AG04450 (cell line): ENCODE results near the gene FHL2. TPM values are rescaled to one million over a fixed set of nuclear protein-coding genes. Genes with fewer than 3 reads are reported as not detected.

Experiments
- CTCF ChIA-PET: fragments of 300-600, 350-600 bp; formaldehyde crosslinking; extraction: SDS; loops from one replicate; lab custom pipeline; 2022; ENCODE audit warnings: antibody characterized with exemption, inconsistent platforms; lab: Charles Lee
- POLR2A ChIA-PET: fragments of 350-600 bp; formaldehyde crosslinking; extraction: SDS; loops from one replicate; lab custom pipeline; 2021; ENCODE audit warnings: antibody characterized with exemption, inconsistent platforms; lab: Yijun Ruan, JAX
- DNase-seq: peaks from one replicate; pipeline ENCODE4 v3.0.0-alpha.2; 2011; ENCODE audit warnings: low read depth, low spot score
- H3K27ac ChIP-seq: one replicate; pipeline ENCODE4 v1.5.1; 2012; ENCODE audit warnings: low read depth, low read length, control low read depth
- H3K27me3 ChIP-seq: one replicate; pipeline ENCODE4 v1.6.0; 2012; ENCODE audit warnings: low read length; ENCODE audit not compliant: control insufficient read depth, insufficient read depth
- H3K4me3 ChIP-seq: 2 replicates; pipeline ENCODE4 v1.5.1; 2011; ENCODE audit warnings: mild to moderate bottlenecking, low read depth, low read length, control low read depth
- H3K9me3 ChIP-seq: 2 replicates; pipeline ENCODE4 v1.5.1; 2012; ENCODE audit warnings: low read length; ENCODE audit not compliant: control insufficient read depth, insufficient read depth
- CTCF ChIP-seq: IDR thresholded peaks from 2 replicates; pipeline ENCODE4 v1.5.1; 2011; ENCODE audit warnings: low read depth, low read length, control low read depth, inconsistent platforms
- polyA plus RNA-seq: library from polyadenylated mRNA; depleted of rRNA; stranded (reverse); fragments of >200 nt; gene quantifications from 2 replicates; pipeline ENCODE4 v1.2.3, GENCODE V29; 2011

The FHL2 gene
- polyA plus RNA-seq, 1 experiment: 497 TPM

GRCh38 chr2:105337122-105338019 is 61.5 kb downstream of the FHL2 start, which contains the start of gene C2orf49:
Gene C2orf49 (plus strand): TSS chr2:105337540. CDS start chr2:105337588, 48 bp downstream.
- Histone ChIP-seq H3K4me3 (peak within 1 kb of the TSS; percentile 96), H3K27ac (peak within 1 kb of the TSS; percentile 100), H3K27me3 (no peaks in the 10 kb centered on the region), H3K9me3 (no peaks in the 10 kb centered on the region)
- POLR2A ChIA-PET: interaction anchor here (1.4 kb wide), 1 partner anchor 9 kb away, joined by 4 read pairs; no protein-coding TSS in a partner anchor
- DNase-seq: peak; percentile 33
- TF ChIP-seq CTCF: no peak
- CTCF ChIA-PET: interaction anchor here (0.6 to 1.9 kb wide), 7 partner anchors 9 to 223 kb away, joined by 3 to 8 read pairs (median 5); no protein-coding TSS in a partner anchor

GRCh38 chr2:105336786-105337121 is 62.1 kb downstream of the FHL2 start:
- Histone ChIP-seq H3K27me3 (no peaks in the 10 kb centered on the region), H3K9me3 (no peaks in the 10 kb centered on the region), H3K4me3 (peak overlapping the region; percentile 96), H3K27ac (peak overlapping the region; percentile 100)
- no peak for DNase-seq
- TF ChIP-seq CTCF: no peak
- ChIA-PET CTCF (interaction anchor here (0.9 to 1.1 kb wide), 2 partner anchors 9 to 184 kb away, joined by 3 to 6 read pairs; no protein-coding TSS in a partner anchor), POLR2A (interaction anchor here (1.4 kb wide), 1 partner anchor 8 kb away, joined by 4 read pairs; no protein-coding TSS in a partner anchor)

GRCh38 chr2:105335469-105335868 is 63.4 kb downstream of the FHL2 start:
- TF ChIP-seq CTCF: no peak
- Histone ChIP-seq H3K4me3 (no peak overlapping the region), H3K27me3 (no peaks in the 10 kb centered on the region), H3K9me3 (no peaks in the 10 kb centered on the region), H3K27ac (no peak overlapping the region)
- POLR2A ChIA-PET: interaction anchor here (1.1 kb wide), 1 partner anchor 230 kb away, joined by 3 read pairs; no protein-coding TSS in a partner anchor
- no peak for DNase-seq
- CTCF ChIA-PET: interaction anchor here (1.6 kb wide), 1 partner anchor 9 kb away, joined by 10 read pairs; no protein-coding TSS in a partner anchor

GRCh38 chr2:105334211-105334610 is 64.6 kb downstream of the FHL2 start:
- Histone ChIP-seq H3K27ac (no peak overlapping the region), H3K9me3 (no peaks in the 10 kb centered on the region), H3K4me3 (no peak overlapping the region), H3K27me3 (no peaks in the 10 kb centered on the region)
- TF ChIP-seq CTCF: no peak
- POLR2A ChIA-PET: no interaction called here
- no peak for DNase-seq
- CTCF ChIA-PET: no interaction called here
